ENCODE data around the gene GGCX. TPM values are rescaled to one million over a fixed set of nuclear protein-coding genes. Genes with fewer than 3 reads are reported as not detected.

Gene GGCX
- total and polyA plus RNA-seq, 2 of the 13 experiments (the other 11 are each of a cell fraction or from before 2014, with no cell fraction given): 72.5 to 103 TPM

DNA sequence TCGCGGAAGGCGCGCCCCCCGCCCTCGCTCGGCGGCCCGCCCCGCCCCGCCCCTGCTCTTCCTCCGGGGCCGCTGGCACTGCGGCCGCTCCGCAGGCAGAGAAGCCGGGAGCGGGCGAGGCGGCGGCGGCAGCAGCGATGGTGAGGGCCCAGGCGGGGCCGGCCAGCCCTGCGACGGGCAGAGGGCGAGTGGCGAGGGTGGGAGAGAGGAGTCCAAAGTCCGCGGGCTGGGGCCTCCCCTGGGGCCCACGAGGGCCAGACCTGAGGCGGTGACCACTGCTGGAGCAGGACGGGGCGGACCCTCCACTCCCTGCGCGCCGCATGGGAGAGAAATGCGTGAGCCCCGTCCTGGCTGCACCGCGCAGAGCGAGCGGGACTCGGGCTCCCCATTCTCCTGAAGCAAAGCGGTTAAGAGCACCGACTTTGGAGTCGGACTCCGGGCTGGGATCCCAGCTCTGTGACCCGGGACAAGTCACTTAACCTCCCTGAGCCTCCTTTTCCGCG lies 23.1 kb upstream of the GGCX start, which contains the start of gene VAMP5 (continued):
- TF ChIP-seq DMTF1 (CRISPR knock-in tag; IDR thresholded peaks at IDR 0.05) (no peak), ZNF614 (CRISPR knock-in tag; IDR thresholded peaks at IDR 0.05; ENCODE audit: borderline replicate concordance) (peak; percentile 40; the same call in 1 of the 2 replicates), ARNTL (CRISPR knock-in tag; IDR thresholded peaks at IDR 0.05) (peak; percentile 88), ZNF138 (CRISPR knock-in tag; IDR thresholded peaks at IDR 0.05; ENCODE audit: low read depth) (no peak), MAF1 (CRISPR knock-in tag; IDR thresholded peaks at IDR 0.05; ENCODE audit: borderline replicate concordance) (peak; percentile 84), MTF2 (CRISPR knock-in tag; IDR thresholded peaks at IDR 0.05; ENCODE audit: borderline replicate concordance) (peak; percentile 92), KDM5B (CRISPR knock-in tag; IDR thresholded peaks at IDR 0.05; ENCODE audit: borderline replicate concordance) (peak; percentile 84; the same call in 1 of the 2 replicates), JARID2 (CRISPR knock-in tag; IDR thresholded peaks at IDR 0.05; ENCODE audit: insufficient replicate concordance) (peak; percentile 85), MAFF (IDR thresholded peaks at IDR 0.05; ENCODE audit: low read depth, low read length) (no peak), ZNF660 (CRISPR knock-in tag; IDR thresholded peaks at IDR 0.05; ENCODE audit: borderline replicate concordance, low read depth) (no peak), ZFP82 (CRISPR knock-in tag; IDR thresholded peaks at IDR 0.05; ENCODE audit: borderline replicate concordance) (no peak), REPIN1 (CRISPR knock-in tag; IDR thresholded peaks at IDR 0.05; ENCODE audit: borderline replicate concordance, low read depth) (peak; percentile 92), TP53 (CRISPR knock-in tag; conservative IDR thresholded peaks at IDR 0.05) (no peak), NFYC (CRISPR knock-in tag; IDR thresholded peaks at IDR 0.05) (peak; percentile 19; the same call in 1 of the 2 replicates), FOXO4 (CRISPR knock-in tag; conservative IDR thresholded peaks at IDR 0.05) (0 out of 2 replicates have a peak, but pooled peaks have one; percentile 97), ZMAT3 (CRISPR knock-in tag; conservative IDR thresholded peaks at IDR 0.05) (peak; percentile 58), ZNF460 (CRISPR knock-in tag; IDR thresholded peaks at IDR 0.05; ENCODE audit: borderline replicate concordance) (peak; percentile 65; the same call in 1 of the 2 replicates), ZNF556 (CRISPR knock-in tag; IDR thresholded peaks at IDR 0.05; ENCODE audit: borderline replicate concordance) (peak; percentile 58; the same call in 1 of the 2 replicates), MBD4 (IDR thresholded peaks at IDR 0.05; ENCODE audit: borderline replicate concordance, low read length) (no peak), ZNF205 (CRISPR knock-in tag; IDR thresholded peaks at IDR 0.05) (peak; percentile 77; the same call in 1 of the 2 replicates), MLLT10 (CRISPR knock-in tag; IDR thresholded peaks at IDR 0.05) (no peak), SNAPC2 (CRISPR knock-in tag; IDR thresholded peaks at IDR 0.05) (no peak; the same call in 1 of the 2 replicates), SETDB1 (CRISPR knock-in tag; IDR thresholded peaks at IDR 0.05; ENCODE audit: borderline replicate concordance) (no peak), TGIF2 (CRISPR knock-in tag; IDR thresholded peaks at IDR 0.05) (no peak; the same call in 1 of the 2 replicates), CBX5 (CRISPR knock-in tag; IDR thresholded peaks at IDR 0.05; ENCODE audit: borderline replicate concordance) (peak; percentile 36; the same call in 1 of the 2 replicates), ZNF572 (CRISPR knock-in tag; IDR thresholded peaks at IDR 0.05) (no peak), KAT2B (IDR thresholded peaks at IDR 0.05; ENCODE audit: borderline replicate concordance, low read depth, low read length) (no peak)
- TF ChIP-seq, protein P1, sequence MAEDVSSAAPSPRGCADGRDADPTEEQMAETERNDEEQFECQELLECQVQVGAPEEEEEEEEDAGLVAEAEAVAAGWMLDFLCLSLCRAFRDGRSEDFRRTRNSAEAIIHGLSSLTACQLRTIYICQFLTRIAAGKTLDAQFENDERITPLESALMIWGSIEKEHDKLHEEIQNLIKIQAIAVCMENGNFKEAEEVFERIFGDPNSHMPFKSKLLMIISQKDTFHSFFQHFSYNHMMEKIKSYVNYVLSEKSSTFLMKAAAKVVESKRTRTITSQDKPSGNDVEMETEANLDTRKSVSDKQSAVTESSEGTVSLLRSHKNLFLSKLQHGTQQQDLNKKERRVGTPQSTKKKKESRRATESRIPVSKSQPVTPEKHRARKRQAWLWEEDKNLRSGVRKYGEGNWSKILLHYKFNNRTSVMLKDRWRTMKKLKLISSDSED (CRISPR knock-in tag; IDR thresholded peaks at IDR 0.05): peak; percentile 96

Measured in HepG2 (cell line).